Activated T-helper 9 cell treated with anti-CD3 and anti-CD28 coated beads, Interleukin-2, amount 50 U/mL, for 16 hours (primary cell): ENCODE results near the gene PCCA.

Source experiments
- DNase-seq: peaks from one replicate; pipeline ENCODE4 v3.0.0-alpha.2; 2020; ENCODE audit warnings: low read depth

The PCCA gene

DNA sequence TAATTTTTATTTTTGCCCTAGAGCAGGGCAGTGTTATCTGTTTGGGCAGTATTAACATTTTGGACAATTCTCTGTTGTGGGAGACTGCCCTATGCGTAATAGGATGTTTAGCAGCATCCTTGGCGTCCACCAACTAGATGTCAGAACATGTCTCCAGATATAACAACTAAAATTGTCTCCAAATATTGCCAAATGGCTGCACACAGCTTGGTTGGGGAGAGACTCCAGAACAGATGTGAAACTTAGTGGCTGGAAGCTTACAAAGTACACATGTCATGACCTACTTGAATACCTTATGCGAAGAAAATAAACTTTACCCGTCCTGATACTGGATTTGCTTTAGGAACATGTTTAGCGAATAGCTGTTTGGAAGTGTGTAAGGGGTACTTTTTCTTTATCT is 376.7 kb downstream of the PCCA start:
- no peak for DNase-seq

GRCh38 chr13:100470866-100471505 is 382.1 kb downstream of the PCCA start:
- DNase-seq, result no peak

- DNase-seq, result no peak
These were observed 384.2 kb downstream of the PCCA start for GRCh38 chr13:100473087-100473486.

DNA sequence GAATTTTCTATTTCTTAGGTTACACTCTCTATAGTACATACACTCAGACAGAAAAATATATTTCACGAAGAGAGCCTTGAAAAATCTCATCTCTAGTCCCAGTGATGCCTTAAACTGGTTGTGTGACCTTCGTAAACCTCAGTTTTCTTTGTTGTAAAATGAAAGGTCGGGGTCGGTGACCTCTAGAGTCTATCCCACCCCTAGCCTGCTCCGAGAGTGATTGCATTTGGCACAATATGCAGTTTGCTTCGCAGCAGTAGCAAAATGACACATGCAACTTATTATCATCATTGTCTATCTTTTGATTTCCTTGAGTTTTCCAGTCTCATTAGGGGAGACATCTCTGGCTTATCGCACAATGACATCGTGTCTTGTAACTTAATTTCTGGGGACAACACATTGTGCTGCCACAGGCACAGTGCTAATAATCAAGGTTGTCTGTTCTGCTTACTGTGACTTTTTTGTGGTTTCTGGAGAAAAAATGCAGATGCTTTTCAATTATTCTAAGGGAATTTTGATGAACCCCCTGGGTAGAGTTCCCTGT is 384.7 kb downstream of the PCCA start:
- DNase-seq, result no peak

GRCh38 chr13:100476963-100477362 is 388.1 kb downstream of the PCCA start:
- no peak for DNase-seq

DNA sequence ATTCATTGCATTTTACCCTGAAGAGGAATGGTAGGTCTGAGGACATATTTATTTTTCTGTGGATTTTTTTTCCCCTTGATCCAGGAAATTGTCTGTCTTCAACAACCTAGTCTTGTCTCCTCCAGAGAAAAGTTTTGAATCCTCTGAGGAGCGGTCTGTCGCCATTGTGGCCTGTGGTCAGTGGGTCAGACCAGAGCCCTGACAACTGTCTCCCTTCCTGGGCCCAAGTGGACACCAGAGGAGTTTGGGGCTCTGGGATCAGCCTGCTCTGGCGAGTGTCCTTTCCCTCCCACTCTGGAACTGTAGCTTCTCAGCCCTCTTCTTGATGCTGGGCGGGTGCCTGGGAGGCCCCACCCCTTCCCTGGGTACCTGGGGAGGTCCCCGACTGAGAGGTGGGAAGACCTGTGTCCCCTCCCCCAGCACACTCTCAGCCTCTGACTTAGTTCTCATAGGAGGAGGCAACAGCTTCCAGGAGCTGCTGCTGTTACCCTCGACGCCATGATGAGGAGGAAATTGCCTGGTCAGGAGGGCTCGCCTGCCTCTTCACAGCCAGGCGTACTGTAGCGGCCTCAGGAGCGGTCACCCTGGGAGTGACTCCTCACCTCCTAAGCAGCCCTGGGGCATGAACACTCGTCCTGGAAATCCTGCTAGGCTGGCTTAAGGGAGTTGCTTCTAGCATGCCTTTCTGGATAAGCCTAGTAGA is 389.4 kb downstream of the PCCA start:
- DNase-seq, result no peak

DNA sequence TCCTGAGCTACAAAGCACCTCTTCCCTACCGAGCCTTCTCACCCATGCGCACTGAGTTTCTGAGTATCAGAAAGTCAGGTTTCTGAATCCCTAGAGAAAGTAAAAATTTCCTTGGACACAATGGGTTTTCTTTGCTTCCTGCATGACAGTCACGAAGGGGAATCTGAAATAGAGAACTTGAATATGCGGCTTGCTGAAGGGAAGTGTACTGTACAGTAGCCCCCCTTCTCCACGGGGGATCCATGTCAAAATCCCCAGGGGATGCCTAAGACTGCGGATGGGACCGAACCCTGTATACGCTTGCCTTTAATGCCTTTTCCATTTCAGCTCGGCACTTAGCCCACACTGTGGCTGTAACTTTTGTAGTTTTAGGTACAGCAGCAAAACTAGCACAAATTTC is 391.8 kb downstream of the PCCA start:
- no peak for DNase-seq

DNA sequence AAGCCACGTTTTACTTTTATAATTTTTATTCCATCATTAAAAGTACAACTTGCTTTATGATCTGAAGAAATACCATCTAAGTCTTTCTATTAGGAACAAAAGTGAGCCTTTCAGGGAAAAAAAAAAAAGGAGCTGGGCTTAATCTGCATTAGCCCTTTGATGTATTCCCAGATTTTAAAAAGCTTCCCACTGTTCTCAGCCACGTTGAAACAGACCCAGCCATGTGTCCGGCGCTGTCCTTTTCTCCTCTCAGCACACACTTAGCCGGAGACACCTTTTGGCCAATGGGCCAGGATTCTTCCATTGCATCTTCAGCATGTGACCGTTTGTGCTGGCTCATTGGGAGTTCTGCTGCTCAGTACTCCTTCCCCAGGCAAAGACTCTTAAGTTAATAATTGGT is 394.2 kb downstream of the PCCA start:
- no peak for DNase-seq

- no peak for DNase-seq
These were observed 395.0 kb downstream of the PCCA start for GRCh38 chr13:100483841-100484381.

DNA sequence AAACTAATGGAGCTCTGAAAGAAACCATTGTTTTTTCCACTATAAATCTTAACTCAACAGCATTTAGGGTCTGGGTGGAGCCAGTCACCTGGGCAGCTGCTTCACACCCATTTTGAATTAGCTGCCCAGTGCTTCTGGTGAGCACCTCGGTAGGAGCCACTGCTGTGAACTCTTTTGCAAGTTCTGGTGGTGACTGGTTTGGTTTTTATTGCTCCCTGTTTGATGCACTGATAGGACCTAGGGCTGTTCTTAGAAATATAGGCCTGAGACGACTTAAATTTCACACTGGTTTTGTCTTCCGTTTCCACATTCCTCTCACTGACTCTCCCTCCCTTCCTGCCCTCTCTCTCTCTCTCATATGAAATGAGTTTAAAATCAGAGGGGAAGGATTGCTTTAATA is 395.8 kb downstream of the PCCA start:
- DNase-seq, result no peak

DNA sequence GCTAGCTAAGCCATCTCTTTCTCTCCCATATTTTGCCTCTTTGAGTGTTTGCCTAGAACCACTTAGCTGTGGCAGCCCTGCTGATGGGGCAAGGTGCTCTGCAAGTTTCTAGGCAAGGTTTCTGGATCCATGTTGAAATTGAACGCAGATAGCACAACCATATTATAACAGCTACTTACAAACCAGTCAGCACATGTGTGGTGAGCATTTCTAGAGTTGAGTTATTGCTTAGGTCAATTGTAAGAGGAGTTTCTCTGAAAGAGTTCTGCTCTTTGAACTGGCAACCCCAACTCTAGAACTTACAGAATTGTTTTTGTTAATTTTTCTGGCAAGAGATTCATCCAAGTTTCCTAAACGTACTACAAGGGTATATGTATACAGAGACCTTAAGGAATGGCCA is 396.4 kb downstream of the PCCA start:
- DNase-seq, result no peak

GRCh38 chr13:100490692-100491091 is 401.8 kb downstream of the PCCA start:
- no peak for DNase-seq

GRCh38 chr13:100491164-100491842 is 402.4 kb downstream of the PCCA start:
- no peak for DNase-seq

GRCh38 chr13:100493418-100493817 is 404.5 kb downstream of the PCCA start:
- no peak for DNase-seq

DNA sequence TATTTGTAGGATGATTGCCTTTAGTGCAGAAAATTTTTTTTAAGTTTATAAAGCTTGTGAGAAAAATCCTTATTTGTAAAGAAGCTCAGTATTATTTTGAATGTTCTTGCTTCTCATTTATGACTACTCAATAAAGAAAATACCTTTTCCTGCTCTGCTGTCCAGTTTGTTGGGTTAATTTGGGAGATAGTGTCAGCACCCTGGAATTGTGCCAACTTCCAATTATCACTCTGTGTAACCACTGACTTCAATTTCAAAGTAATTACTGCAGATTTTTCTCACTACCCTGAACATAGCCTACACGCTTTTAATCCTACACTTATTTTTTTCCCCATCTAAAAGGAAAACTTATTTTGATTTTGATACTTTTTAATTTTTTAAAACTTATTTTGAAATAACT is 406.6 kb downstream of the PCCA start:
- DNase-seq, result no peak

- no peak for DNase-seq
These were observed 408.5 kb downstream of the PCCA start for GRCh38 chr13:100497389-100497788.

GRCh38 chr13:100502446-100502845 is 413.6 kb downstream of the PCCA start:
- no peak for DNase-seq

DNA sequence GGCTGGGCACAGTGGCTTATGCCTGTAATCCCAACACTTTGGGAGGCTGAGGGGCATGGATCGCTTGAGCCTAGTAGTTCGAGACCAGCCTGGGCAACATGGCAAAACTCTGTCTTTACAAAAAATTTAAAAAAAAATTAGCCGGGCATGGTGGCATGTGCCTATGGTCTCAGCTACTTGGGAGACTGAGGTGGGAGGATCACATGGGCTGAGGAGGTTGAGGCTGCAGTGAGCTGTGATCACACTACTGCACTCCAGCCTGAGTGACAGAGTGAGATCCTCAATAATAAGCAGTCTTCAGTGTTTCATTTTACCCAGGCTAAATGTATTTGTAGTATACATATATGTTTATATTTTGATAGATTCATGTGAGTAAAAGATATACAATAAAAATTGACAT is 414.7 kb downstream of the PCCA start:
- no peak for DNase-seq

DNA sequence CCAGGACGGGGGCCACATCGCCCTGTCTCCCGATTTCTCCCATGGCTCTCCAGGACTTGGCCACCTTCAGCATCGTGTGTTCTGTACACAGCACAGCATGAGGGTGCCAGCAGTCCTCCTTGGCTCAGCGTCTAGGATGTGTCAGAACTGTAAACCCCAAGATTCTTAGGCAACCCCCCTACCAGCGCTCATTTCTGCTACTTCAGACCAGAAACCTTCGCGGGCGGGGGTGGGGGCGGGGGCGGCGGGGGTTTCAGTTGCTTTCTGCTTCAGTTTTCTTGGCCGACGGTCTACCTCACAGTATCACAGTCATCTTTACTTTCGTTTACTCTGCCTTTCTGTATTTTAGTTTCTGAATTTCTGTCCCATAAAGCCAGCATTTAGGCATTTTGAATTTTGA is 417.3 kb downstream of the PCCA start:
- peak; percentile 31 for DNase-seq

- DNase-seq, result no peak
These were observed 417.9 kb downstream of the PCCA start for GRCh38 chr13:100506600-100507422.

- DNase-seq, result no peak
These were observed 419.6 kb downstream of the PCCA start for GRCh38 chr13:100508455-100508854.

DNA sequence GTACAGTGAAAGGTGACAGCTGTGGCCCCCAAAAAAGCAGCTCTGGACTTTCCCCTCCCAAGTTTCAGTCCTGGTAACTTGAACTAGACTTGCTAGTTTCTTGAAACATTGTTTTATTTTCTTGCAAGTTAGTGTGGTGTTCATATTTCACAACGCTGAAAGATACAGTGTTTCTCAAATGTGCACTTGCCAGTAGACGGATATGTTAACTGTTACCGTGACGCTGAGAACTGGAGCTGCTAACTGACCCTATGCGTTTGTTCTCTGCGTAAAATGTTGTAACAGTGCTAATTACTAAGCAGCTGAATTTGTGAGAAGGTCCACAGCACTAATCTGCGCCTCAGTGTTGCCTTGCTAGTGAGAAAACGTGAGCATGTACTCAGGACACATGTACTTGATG is 420.1 kb downstream of the PCCA start:
- no peak for DNase-seq
